HL-60 (cell line): ENCODE data around the gene PPP3CB.

Experiments used
- GABPA ChIP-seq: IDR thresholded peaks from 2 replicates; pipeline ENCODE4 v1.6.1; 2012; ENCODE audit warnings: low read depth
- POLR2AphosphoS5 ChIP-seq: IDR thresholded peaks from 2 replicates; pipeline ENCODE4 v1.6.1; 2012; ENCODE audit warnings: low read depth
- SPI1 ChIP-seq: IDR thresholded peaks from 2 replicates; pipeline ENCODE4 v1.6.1; 2012; ENCODE audit warnings: low read depth, mild to moderate bottlenecking, borderline replicate concordance
- TF ChIP-seq, protein P1 (sequence below): IDR thresholded peaks from one replicate; pipeline ENCODE4 v1.5.1; 2011; ENCODE audit warnings: low read length, control low read depth, inconsistent platforms; ENCODE audit not compliant: insufficient read depth
- TF ChIP-seq, protein P2 (sequence below): IDR thresholded peaks from 2 replicates; pipeline ENCODE4 v1.6.1; 2012; ENCODE audit warnings: low read depth; ENCODE audit not compliant: insufficient replicate concordance

DNA sequence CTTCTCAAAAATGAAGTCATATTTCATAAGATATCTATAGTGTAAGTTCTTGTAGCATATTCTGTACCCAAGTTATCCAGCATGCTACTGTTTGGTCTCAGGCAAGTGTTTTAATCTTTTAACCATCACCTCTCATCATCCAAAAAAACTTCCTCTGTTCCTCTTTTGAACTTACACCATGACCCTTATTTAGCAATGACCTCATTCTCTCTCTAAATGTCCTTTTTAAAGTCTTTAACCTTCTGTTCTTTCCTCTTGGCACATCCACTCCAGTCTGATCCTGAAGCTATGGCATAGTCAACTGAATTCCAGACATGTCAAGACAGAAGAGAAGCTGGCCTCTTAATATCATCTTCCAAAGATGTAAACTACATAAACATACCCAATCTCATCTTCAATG is 26.2 kb downstream of the PPP3CB start:
- TF ChIP-seq, protein P1, sequence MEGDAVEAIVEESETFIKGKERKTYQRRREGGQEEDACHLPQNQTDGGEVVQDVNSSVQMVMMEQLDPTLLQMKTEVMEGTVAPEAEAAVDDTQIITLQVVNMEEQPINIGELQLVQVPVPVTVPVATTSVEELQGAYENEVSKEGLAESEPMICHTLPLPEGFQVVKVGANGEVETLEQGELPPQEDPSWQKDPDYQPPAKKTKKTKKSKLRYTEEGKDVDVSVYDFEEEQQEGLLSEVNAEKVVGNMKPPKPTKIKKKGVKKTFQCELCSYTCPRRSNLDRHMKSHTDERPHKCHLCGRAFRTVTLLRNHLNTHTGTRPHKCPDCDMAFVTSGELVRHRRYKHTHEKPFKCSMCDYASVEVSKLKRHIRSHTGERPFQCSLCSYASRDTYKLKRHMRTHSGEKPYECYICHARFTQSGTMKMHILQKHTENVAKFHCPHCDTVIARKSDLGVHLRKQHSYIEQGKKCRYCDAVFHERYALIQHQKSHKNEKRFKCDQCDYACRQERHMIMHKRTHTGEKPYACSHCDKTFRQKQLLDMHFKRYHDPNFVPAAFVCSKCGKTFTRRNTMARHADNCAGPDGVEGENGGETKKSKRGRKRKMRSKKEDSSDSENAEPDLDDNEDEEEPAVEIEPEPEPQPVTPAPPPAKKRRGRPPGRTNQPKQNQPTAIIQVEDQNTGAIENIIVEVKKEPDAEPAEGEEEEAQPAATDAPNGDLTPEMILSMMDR: no peak
- TF ChIP-seq, protein P2, sequence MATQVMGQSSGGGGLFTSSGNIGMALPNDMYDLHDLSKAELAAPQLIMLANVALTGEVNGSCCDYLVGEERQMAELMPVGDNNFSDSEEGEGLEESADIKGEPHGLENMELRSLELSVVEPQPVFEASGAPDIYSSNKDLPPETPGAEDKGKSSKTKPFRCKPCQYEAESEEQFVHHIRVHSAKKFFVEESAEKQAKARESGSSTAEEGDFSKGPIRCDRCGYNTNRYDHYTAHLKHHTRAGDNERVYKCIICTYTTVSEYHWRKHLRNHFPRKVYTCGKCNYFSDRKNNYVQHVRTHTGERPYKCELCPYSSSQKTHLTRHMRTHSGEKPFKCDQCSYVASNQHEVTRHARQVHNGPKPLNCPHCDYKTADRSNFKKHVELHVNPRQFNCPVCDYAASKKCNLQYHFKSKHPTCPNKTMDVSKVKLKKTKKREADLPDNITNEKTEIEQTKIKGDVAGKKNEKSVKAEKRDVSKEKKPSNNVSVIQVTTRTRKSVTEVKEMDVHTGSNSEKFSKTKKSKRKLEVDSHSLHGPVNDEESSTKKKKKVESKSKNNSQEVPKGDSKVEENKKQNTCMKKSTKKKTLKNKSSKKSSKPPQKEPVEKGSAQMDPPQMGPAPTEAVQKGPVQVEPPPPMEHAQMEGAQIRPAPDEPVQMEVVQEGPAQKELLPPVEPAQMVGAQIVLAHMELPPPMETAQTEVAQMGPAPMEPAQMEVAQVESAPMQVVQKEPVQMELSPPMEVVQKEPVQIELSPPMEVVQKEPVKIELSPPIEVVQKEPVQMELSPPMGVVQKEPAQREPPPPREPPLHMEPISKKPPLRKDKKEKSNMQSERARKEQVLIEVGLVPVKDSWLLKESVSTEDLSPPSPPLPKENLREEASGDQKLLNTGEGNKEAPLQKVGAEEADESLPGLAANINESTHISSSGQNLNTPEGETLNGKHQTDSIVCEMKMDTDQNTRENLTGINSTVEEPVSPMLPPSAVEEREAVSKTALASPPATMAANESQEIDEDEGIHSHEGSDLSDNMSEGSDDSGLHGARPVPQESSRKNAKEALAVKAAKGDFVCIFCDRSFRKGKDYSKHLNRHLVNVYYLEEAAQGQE: no peak
- TF ChIP-seq POLR2AphosphoS5 (no peak), GABPA (no peak), SPI1 (no peak)
